GM21576 (cell line): ENCODE measurements around the gene OR7G3.
A peak's percentile ranks its signal among the peaks of the same experiment; 100 is the strongest.

Experiments
- ATAC-seq: cut with Tn5 transposase; IDR thresholded peaks from one replicate; pipeline ENCODE4 v1.9.1; 2021; ENCODE audit warnings: mild to moderate bottlenecking, moderate library complexity; ENCODE audit not compliant: unreplicated experiment

The OR7G3 gene

GRCh38 chr19:9126900-9127405 lies at the start of gene OR7G3:
Gene OR7G3, minus strand, starts transcription at chr19:9126950. Its CDS starts 0 bp downstream, at chr19:9126950.
- no peak for ATAC-seq

DNA sequence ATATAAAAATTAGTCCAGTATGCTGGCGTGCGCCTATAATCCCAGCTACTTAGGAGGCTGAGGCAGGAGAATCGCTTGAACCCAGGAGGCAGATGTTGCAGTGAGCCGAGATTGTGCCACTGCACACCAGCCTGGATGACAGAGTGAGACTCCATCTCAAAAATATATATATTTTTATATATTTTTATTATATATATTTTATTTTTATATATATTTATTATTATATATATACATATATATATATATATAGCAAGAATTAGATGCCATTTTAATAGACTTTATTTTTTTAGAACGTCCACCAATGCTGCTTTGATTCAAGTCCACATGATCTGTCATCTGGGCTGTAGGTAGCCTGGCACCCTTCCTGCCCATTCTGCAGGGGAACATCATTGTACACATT lies 48.6 kb upstream of the OR7G3 start:
- no peak for ATAC-seq

DNA sequence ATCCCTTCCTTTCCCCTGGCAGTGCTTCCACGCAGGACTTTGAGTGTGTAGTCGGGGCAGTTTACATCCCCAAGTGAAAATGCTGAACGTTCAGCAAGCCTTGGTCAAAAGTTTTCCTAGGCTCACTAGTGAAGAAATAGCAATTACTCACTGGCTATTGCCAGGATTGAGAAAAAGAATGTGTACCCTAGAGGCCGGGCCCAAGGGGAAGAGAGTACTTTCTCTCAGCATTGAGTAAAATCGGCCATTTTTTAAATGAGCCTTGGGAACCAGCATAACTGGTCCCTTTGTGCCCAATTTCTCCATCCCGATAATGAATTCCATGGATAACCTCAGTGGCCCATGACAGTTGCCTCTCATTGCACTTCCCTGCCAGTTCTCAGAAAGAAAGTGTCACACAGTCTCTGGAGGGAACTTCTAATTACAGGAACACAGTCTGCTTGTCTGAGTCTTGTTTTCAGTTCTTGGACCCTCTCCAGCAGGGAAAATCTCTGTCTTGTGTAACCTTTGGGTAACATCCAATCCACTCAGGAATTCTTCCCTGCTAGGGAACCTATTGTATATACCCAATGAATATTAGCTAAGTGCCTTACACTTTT lies 44.7 kb upstream of the OR7G3 start:
- ATAC-seq: no peak

DNA sequence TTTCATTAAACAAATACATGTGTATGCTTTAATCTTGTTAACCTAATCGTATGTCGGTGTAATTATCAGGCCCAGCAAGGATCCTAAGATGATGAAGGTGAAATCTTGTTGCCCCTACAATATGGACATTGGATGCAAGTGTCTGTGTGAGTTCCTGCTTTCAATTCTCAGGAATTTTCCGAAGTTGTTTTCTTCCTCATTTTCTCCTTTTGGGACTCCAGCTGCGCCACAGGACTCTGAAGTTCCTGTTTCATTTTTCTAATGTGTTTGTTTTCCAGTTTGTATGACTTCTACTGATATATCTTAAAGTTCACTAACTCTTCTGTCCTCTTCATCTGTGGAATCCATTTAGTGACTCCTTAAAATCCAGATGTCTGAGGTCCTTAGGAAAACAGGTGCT lies 40.1 kb upstream of the OR7G3 start:
- ATAC-seq: no peak

DNA sequence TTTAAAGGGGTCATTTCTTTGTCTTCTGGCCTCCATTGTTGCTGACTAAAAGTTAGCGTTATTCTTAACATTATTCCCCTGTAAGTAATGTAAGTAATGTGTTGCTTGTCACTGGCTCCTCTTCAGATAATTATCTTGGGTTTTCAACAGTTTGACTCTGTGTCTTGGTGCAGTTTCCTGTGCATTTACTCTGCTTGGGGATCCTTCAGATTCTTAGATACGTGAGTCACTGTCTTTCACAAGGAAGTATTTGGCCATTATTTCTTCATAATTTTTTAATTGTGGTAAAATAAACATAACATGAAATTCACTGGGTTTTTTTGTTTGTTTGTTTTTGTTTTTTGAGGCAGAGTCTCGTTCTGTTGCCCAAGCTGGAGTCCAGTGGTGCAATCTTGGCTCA lies 38.5 kb upstream of the OR7G3 start:
- no peak for ATAC-seq

GRCh38 chr19:9161427-9161826 lies 34.7 kb upstream of the OR7G3 start:
- ATAC-seq: no peak

- ATAC-seq: no peak
These were observed 33.1 kb upstream of the OR7G3 start for GRCh38 chr19:9159891-9160290.

- ATAC-seq: no peak
These were observed 29.6 kb upstream of the OR7G3 start for GRCh38 chr19:9156304-9156703.

DNA sequence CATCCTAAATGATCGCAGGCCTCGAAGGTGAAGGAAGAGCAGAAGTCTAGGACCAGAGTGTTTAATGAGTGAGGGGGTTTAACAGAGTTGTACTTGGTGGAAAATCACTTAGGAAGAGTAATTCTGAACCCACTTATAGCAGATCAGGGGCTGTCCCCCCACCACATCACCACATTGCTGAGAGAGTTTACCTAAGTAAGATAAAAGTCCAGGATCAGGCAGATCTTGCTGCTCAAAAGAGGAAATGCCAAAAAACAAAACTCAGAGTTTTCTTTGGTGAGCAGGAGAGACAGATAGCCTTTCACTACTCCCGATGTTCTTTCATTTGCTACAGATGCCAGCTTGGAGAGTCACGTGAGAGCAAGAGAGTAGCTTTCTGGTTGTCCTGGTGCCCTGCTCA lies 28.8 kb upstream of the OR7G3 start:
- ATAC-seq: no peak

GRCh38 chr19:9151367-9151766 lies 24.6 kb upstream of the OR7G3 start:
- ATAC-seq: no peak

- no peak for ATAC-seq
These were observed 23.9 kb upstream of the OR7G3 start for GRCh38 chr19:9150650-9151049.

GRCh38 chr19:9149997-9150396 lies 23.2 kb upstream of the OR7G3 start:
- ATAC-seq: no peak

DNA sequence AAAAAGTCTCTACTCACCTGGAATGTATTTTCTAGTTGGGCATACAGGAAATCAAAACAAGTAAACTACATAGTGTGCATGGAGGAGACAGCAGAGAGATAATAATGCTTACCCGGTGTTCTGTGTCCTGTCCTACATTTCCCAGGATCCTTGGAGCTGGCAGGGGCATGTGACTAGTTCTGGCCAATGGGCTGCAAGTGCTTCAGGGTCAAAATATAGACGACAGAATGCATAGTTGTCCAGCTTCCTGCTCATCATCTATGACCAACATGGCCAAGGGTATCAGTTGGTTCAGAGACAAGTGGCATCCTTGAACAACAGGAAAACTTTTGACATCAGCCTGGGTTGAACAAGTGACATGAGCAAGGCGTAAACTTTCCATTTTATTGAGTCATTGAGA lies 21.9 kb upstream of the OR7G3 start:
- ATAC-seq: no peak

DNA sequence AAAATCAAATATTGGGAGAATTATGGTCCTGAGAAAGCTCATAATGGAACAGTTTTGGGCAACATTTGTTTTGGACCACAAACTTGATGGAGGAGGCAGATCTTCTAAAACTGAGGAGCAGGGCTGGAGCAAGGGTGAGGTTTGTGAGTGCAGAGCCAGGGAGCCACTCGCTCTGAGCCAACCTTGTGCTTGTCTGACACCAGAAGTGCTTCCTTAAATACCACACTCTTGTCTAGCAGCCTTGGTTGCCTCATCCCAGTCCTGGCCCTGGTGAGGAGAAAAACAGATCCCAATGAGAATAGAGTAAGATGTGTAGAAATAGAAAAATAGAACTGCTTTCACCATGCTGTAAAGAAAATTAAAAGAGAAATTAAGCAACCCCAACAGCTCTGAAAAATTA lies 20.1 kb upstream of the OR7G3 start:
- no peak for ATAC-seq

GRCh38 chr19:9144920-9145319 lies 18.2 kb upstream of the OR7G3 start:
- ATAC-seq: no peak

GRCh38 chr19:9140159-9140874 lies 13.6 kb upstream of the OR7G3 start, which contains the start of gene ZNF317:
Gene ZNF317, plus strand, starts transcription at chr19:9140397. Its CDS starts 15,620 bp downstream, at chr19:9156017.
- peak; percentile 83 for ATAC-seq

DNA sequence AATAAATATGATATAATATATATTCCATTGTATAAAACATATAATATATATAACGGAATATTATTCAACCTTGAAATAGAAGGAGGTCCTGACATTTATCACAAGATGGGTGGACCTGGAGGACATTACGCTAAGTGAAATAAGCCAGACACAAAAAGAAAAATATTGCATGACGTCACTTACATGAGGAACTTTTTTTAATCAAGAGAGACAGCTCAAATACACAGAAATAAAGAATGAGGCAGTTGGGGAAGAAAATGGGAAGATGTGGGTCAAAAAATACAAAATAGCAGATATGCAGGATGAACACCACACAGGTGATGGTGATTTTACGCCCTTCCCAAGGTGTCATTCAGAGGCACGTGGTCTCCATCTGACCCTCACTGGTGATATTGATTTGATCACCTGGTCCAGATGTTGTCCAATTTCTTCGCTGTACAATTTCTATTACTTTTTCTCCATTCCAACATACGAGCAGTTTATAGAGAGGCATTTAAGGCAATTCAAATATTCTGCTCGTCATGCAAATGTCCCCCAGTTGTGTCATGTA lies 12.9 kb upstream of the OR7G3 start:
- no peak for ATAC-seq

GRCh38 chr19:9132422-9132821 lies 5.7 kb upstream of the OR7G3 start:
- no peak for ATAC-seq

DNA sequence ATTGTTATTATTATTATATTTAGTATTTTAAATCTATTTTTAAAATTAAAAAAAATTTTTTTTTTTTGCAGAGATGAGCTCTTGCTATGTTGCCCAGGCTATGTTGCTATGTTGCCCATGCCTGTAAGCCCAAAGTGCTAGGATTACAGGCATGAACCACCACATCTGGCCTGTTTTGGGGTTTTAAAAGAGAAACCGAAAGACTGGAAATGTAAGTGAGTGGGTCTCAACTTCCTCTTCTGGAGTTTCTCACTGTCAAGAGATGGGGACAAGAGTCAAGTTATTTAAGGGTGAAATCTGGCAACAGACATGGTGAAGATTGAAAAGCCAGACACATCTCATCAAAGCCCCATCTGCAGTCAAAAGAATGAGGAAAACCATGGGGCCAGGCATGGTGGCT lies 4.2 kb upstream of the OR7G3 start:
- no peak for ATAC-seq

- ATAC-seq: no peak
These were observed 1.4 kb upstream of the OR7G3 start for GRCh38 chr19:9128171-9128570.

DNA sequence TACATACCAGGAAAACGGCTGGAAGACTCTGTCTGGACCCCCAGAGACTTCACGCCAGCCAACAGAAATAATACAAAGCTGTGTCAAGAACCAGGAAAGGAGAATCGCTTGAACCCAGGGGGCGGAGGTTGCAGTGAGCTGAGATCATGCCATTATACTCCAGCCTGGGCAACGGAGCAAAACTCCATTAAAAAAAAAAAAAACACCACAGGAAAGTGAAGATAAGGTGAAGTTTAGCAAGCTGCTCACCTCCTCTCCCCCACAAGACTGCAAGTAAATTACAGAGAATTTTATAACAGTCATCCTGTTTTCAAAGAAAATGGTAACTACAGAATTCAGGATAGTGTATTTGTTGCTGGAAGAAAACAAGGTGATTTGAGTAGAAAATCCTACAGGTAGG lies 10.2 kb downstream of the OR7G3 start:
- ATAC-seq: no peak

- ATAC-seq: no peak
These were observed 11.4 kb downstream of the OR7G3 start, which contains the start of gene OR7G1 for GRCh38 chr19:9115307-9115813. Gene OR7G1, minus strand, starts transcription at chr19:9115763. Its CDS starts 0 bp downstream, at chr19:9115763.
